ENCODE data around the gene KCNJ4.

The KCNJ4 gene

DNA sequence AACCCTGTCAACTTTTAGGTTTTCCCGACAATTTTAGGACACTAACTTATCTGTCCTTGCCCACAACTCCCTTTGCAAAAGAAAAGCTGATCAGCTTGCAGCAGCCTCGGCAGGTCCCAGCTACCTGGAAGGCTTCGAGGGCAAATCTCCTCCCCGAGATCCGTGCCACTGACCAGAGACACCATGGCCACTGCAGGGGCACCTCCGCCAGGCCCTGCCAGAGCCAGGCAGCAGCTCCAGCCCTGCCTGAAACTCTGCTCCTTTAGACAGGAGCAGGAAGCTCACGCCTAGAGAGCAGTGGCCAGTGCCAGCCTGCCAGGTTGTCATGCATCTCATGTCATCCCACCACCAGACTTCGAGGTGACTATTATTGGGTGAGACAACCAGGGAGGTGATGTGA is 21.1 kb downstream of the KCNJ4 start:
- DNase-seq (ENCODE audit: low read depth) = no peak
- no peak for TF ChIP-seq CTCF (IDR thresholded peaks at IDR 0.05; ENCODE audit: control insufficient read depth, insufficient read depth, low read depth, low read length, missing control alignments)
- H3K4me3 ChIP-seq (ENCODE audit: control insufficient read depth, low read depth, low read length) = no peak overlapping the region

DNA sequence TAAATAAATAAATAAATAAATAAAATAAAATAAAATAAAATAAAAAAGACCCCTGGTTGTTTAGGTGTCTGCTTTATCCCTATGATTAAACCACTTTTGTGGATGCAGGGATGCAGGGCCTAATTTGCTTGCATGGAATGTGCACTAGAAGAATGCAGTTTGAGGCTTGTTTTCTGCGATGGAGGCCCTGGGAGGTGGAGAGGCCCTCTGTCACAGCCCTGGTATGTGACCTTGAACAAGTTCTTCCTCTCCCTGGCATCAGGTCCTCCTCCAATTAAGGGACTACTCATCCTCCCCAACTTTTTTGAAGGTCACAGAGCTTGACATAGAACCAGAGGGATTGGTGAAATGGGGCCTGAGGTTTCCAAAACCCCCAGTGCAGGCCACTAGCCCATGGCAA is 22.7 kb downstream of the KCNJ4 start:
- H3K4me3 ChIP-seq (ENCODE audit: control insufficient read depth, low read depth, low read length) = no peak overlapping the region
- DNase-seq (ENCODE audit: low read depth) = no peak
- TF ChIP-seq CTCF (IDR thresholded peaks at IDR 0.05; ENCODE audit: control insufficient read depth, insufficient read depth, low read depth, low read length, missing control alignments) = no peak

- no peak for TF ChIP-seq CTCF (IDR thresholded peaks at IDR 0.05; ENCODE audit: control insufficient read depth, insufficient read depth, low read depth, low read length, missing control alignments)
- no peak for DNase-seq (ENCODE audit: low read depth)
- H3K4me3 ChIP-seq (ENCODE audit: control insufficient read depth, low read depth, low read length) = no peak overlapping the region
Observed at GRCh38 chr22:38431266-38432010, 23.6 kb downstream of the KCNJ4 start.

- DNase-seq (ENCODE audit: low read depth) = no peak
- TF ChIP-seq CTCF (IDR thresholded peaks at IDR 0.05; ENCODE audit: control insufficient read depth, insufficient read depth, low read depth, low read length, missing control alignments) = no peak
- no peak overlapping the region for H3K4me3 ChIP-seq (ENCODE audit: control insufficient read depth, low read depth, low read length)
Observed at GRCh38 chr22:38429499-38430068, 25.4 kb downstream of the KCNJ4 start.

GRCh38 chr22:38428714-38429113 is 26.3 kb downstream of the KCNJ4 start:
- DNase-seq (ENCODE audit: low read depth) = no peak
- no peak for TF ChIP-seq CTCF (IDR thresholded peaks at IDR 0.05; ENCODE audit: control insufficient read depth, insufficient read depth, low read depth, low read length, missing control alignments)
- no peak overlapping the region for H3K4me3 ChIP-seq (ENCODE audit: control insufficient read depth, low read depth, low read length)

- no peak for DNase-seq (ENCODE audit: low read depth)
- TF ChIP-seq CTCF (IDR thresholded peaks at IDR 0.05; ENCODE audit: control insufficient read depth, insufficient read depth, low read depth, low read length, missing control alignments) = no peak
- no peak overlapping the region for H3K4me3 ChIP-seq (ENCODE audit: control insufficient read depth, low read depth, low read length)
Observed at GRCh38 chr22:38427940-38428339, 27.1 kb downstream of the KCNJ4 start.
